ENCODE data around the gene RIMBP2.
"Not testable (repeated sequence)": the region's sequence is repeated elsewhere in the genome, so short reads cannot be mapped to it uniquely, and the experiment has no call there.

GRCh38 chr12:130584475-130584874 lies 131.6 kb downstream of the RIMBP2 start:
- not testable (repeated sequence) for TF ChIP-seq EZH2 (optimal IDR thresholded peaks at IDR 0.05; ENCODE audit: low read depth, low read length); CTCF (IDR thresholded peaks at IDR 0.05; ENCODE audit: low read length)
